Measurements from ENCODE around the gene HJURP.

The HJURP gene

GRCh38 chr2:233847248-233847898, 7.0 kb downstream of the HJURP start:
- DNase-seq (ENCODE audit: low spot score), result no peak

- no peak for DNase-seq (ENCODE audit: low spot score)
These were observed 7.7 kb downstream of the HJURP start for GRCh38 chr2:233846387-233847247.

DNA sequence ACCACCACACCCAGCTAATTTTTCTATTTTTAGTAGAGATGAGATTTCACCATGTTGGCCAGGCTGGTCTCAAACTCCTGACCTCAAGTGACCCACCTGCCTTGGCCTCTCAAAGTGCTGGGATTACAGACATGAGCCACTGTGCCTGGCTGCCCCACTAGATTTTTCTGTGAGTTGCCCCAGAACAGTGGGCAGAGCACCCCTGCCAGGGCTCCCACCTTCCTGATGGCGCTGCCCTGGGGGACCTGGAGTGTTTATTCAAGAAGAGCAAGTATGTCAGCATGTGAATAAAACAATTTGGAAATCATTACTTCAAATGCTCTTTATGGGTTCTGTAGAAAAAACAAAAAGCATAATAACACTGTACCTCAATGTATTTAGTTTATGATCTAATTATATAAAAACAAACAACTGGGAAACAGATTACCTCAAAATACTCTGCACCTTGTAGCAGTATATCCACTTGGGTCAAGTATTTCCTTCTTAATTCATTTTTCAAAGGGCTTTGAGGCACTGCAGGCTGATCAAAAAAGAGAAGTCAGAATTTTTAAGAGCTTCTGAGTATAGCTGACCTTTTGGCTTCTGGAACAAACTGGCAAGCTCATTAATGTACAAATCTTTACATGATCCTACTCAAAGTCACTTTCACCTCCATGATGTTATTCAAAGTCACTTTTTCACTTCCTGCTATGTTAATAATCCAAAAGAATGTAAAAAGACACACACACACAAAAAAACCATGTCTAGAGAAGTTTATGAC, 8.9 kb downstream of the HJURP start:
- DNase-seq (ENCODE audit: low spot score), result no peak

- DNase-seq (ENCODE audit: low spot score), result no peak
These were observed 9.5 kb downstream of the HJURP start for GRCh38 chr2:233844836-233845235.

GRCh38 chr2:233844064-233844807, 10.1 kb downstream of the HJURP start:
- no peak for DNase-seq (ENCODE audit: low spot score)

DNA sequence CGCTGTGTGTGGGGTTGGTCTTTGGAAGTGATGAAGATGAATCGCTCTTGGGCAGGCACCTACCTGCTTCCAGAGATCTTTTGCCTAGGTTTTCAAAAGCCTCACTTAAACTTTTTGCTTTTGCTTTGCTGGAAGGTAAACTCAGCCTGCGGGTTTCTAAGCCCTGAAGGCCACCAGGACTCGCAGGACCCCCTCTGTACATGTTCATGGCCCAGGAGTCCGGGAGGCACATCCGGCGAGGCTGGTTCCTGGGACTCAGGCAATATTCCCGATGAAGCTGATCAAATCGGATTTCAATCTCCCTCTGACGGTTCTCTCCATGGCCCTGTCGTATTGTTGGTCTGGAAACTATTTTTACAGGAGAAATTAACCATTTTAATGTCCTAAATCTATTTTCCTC, 13.2 kb downstream of the HJURP start:
- DNase-seq (ENCODE audit: low spot score), result no peak

GRCh38 chr2:233840520-233840919, 13.8 kb downstream of the HJURP start:
- DNase-seq (ENCODE audit: low spot score), result no peak

- DNase-seq (ENCODE audit: low spot score), result no peak
These were observed 14.9 kb downstream of the HJURP start for GRCh38 chr2:233839447-233839820.

- DNase-seq (ENCODE audit: low spot score), result no peak
These were observed 15.4 kb downstream of the HJURP start for GRCh38 chr2:233838726-233839446.

GRCh38 chr2:233838251-233838650, 16.1 kb downstream of the HJURP start:
- no peak for DNase-seq (ENCODE audit: low spot score)

DNA sequence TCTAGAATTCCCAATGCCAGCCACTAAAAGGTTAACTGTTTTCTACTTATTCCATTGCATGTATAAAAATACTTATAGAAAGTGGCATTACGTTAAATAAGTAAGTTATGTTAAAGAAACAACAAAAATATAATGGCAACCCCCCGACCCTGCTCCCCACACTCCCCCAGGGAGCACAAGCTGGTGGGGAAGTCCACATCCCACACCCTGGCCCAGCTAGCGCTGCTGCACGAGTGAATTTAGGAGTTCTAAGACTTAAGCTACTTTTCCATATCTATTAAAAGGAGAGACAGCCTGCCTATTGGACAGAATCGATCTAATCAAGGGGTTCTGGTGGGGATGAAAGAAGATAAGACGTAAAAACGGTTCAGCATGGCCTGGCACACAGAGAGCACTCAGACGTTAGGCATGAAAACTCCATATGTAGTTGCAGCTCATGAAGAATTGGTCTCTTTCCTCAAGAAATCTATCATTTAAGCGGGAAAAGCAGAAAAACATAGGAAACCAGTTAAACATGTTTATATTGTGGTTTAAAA, 16.6 kb downstream of the HJURP start:
- no peak for DNase-seq (ENCODE audit: low spot score)

GRCh38 chr2:233836359-233836758, 18.0 kb downstream of the HJURP start:
- DNase-seq (ENCODE audit: low spot score), result no peak

DNA sequence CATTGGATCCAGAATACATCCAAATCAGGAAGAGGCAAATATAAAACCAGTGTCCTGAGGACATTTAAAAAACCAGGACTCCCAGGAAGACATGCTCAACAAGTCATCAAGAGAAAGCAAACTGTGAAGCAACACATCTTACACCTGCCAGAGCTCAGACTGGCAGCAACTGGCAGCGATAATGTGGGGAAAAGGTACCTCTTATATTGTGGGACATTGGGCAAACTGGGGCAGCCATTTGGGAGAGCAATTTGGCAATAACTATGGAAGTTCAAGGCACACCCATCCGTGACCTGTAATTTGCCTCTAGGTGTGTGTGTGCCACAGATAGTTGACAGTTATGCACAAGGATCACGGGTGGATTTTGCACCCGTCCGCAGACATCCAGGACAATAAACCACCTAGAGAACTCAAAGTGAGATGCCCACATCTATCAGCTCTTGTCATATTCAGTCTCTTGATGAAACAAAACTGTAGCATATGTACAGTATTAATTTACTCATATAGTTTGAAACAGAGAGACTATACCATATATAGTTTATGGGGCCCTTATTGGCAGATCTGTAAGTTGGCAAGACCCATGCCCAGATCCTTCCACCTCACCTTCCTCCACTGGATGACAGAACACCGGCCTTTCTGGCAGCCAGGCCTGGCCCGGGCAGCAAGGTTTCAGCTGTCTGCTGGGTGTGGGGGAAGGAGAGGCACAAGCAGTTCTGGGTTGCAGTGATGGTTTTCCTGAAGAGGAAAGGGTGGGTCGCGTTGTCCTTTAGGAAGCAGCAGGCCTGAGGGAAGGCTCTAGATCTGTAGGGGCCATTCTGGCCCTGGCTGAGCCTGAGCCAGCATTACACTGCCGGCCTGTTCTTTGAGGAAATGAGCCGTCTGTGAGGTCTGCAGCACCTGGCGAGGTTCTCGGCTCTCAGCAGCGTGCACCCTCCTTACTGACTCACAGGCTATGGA, 18.8 kb downstream of the HJURP start:
- no peak for DNase-seq (ENCODE audit: low spot score)

DNA sequence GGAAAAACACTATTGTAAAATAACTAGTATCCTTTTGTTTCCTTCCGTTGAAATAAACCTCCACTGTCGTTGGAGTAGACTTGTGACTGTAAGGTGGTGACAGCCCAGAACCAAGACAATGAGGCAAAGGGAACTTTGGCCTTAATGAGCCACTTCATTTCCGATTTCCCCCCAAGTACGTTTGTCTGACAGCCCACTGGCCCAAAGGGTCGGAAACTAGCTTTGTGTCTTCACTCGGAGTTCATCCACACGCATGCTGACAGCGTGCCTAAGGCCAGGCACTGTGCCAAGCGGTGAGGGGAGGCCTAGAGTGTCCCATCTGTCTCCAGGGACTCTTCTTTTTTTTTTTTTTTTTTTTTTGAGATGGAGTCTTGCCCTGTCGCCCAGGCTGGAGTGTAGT, 21.0 kb downstream of the HJURP start:
- DNase-seq (ENCODE audit: low spot score), result no peak

- no peak for DNase-seq (ENCODE audit: low spot score)
These were observed 21.4 kb downstream of the HJURP start for GRCh38 chr2:233832869-233833311.

GRCh38 chr2:233832414-233832813, 21.9 kb downstream of the HJURP start:
- DNase-seq (ENCODE audit: low spot score), result no peak

DNA sequence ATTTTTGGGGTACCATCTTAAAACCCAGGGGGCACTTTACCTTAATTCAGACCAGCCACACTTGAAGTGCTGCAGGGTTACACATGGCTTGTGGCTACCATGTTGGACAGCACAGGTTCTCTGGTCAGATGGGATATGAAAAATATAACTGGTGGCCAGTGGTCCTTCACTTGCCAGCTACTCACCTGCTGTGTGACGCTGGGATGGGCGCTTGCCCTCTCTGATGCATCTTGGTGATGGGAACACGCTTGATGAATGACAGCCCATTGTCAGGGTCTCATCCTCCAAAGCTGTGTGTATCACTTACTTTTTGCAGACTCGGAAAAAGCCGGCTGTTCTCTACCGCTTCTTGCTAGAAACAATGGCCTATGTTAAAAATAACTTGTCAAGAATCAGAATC, 22.5 kb downstream of the HJURP start:
- no peak for DNase-seq (ENCODE audit: low spot score)

DNA sequence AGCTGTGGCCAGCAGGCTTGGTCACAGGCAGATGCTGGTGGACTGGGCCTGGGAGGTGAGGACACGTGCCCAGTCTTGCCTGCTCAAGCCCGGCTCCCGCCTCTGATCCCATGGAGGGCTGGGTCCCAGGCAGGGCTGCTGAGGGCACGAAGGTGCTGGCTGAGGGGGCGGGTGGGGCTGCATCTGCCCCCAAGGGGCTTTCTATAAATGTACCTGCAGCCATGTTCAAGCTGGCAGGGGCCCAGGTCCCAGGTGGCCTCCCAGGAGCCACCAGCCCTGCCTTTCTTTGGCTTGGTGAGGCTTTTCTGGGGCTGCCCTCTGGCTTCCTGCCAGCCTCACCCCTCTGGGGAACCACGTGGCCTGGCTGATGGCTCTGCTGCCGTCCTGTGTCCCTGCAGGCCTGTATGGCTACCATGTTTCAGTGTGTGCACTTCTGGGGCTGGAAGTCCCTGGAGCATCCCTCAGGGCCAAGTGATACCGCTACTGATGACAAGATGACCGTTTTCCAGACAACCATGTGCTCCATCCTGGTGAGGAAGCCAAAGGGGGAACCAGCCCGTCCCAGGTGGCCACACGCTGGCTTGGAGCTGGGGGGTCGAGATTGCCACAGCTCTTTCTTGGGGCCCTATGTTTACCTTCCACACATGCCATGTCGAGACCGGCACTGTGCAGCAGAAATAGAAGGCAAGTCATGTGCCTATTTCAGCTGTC, 23.2 kb downstream of the HJURP start:
- no peak for DNase-seq (ENCODE audit: low spot score)

- no peak for DNase-seq (ENCODE audit: low spot score)
These were observed 24.1 kb downstream of the HJURP start for GRCh38 chr2:233830111-233830802.

Data from pons (tissue), 1 donor.